GM12875 (cell line): ENCODE measurements around the gene TLR6.

Experiments used
- H3K4me3 ChIP-seq: one replicate; pipeline ENCODE4 v1.5.1; 2011; ENCODE audit warnings: low read depth, low read length, control low read depth
- CTCF ChIP-seq: IDR thresholded peaks from 2 replicates; pipeline ENCODE4 v1.5.1; 2011; ENCODE audit warnings: low read depth, mild to moderate bottlenecking, control low read depth, inconsistent platforms, low read length, moderate library complexity, borderline replicate concordance; ENCODE audit not compliant: insufficient read depth

The TLR6 gene

GRCh38 chr4:38876636-38877035 lies 20.0 kb upstream of the TLR6 start:
- no peak overlapping the region for H3K4me3 ChIP-seq
- no peak for TF ChIP-seq CTCF

- no peak for TF ChIP-seq CTCF
- H3K4me3 ChIP-seq: no peak overlapping the region
Measured at GRCh38 chr4:38873290-38873944, 16.8 kb upstream of the TLR6 start.

GRCh38 chr4:38872620-38873019 lies 16.0 kb upstream of the TLR6 start:
- TF ChIP-seq CTCF: no peak

GRCh38 chr4:38871593-38871992 lies 15.0 kb upstream of the TLR6 start:
- no peak for TF ChIP-seq CTCF
- H3K4me3 ChIP-seq: no peak overlapping the region

More at GRCh38 chr4:38872620-38873019, 16.0 kb upstream of the TLR6 start:
- no peak overlapping the region for H3K4me3 ChIP-seq

- no peak for TF ChIP-seq CTCF
- H3K4me3 ChIP-seq: no peak overlapping the region
Measured at GRCh38 chr4:38870098-38870808, 13.6 kb upstream of the TLR6 start.

- TF ChIP-seq CTCF: no peak
- no peak overlapping the region for H3K4me3 ChIP-seq
Measured at GRCh38 chr4:38869511-38869910, 12.9 kb upstream of the TLR6 start.
